Measurements from ENCODE around the gene ETFRF1.
A peak's percentile ranks its signal among the peaks of the same experiment; 100 is the strongest.

ETFRF1 gene

GRCh38 chr12:25195056-25195971 is at the start of gene ETFRF1, which contains the start of gene DNAI7:
Gene ETFRF1, plus strand, starts transcription at chr12:25195237. Its CDS starts 8,720 bp downstream, at chr12:25203957.
Gene DNAI7, minus strand, starts transcription at chr12:25195160. Its CDS starts 82 bp downstream, at chr12:25195078.
- Histone ChIP-seq H3K4me1 (ENCODE audit: control insufficient read depth, insufficient read depth, low read length) (no peaks in the 10 kb centered on the region), H3K36me3 (ENCODE audit: control insufficient read depth, insufficient read depth, low read length) (no peaks in the 10 kb centered on the region), H3K9ac (ENCODE audit: low read length) (peak within 1 kb of the TSS; percentile 98), H3K27me3 (ENCODE audit: control insufficient read depth, insufficient read depth, low read length) (no peaks in the 10 kb centered on the region), H3K4me3 (ENCODE audit: low read length) (peak within 1 kb of the TSS; percentile 98), H3K9me3 (ENCODE audit: control insufficient read depth, low read length) (no peaks in the 10 kb centered on the region)

GRCh38 chr12:25146686-25147085 is 48.4 kb upstream of the ETFRF1 start:
- H3K4me1 ChIP-seq (ENCODE audit: control insufficient read depth, insufficient read depth, low read length): no peaks in the 10 kb centered on the region
- H3K36me3 ChIP-seq (ENCODE audit: control insufficient read depth, insufficient read depth, low read length): no peaks in the 10 kb centered on the region
- H3K9me3 ChIP-seq (ENCODE audit: control insufficient read depth, low read length): no peaks in the 10 kb centered on the region
- H3K4me3 ChIP-seq (ENCODE audit: low read length): no peak overlapping the region
- no peak overlapping the region for H3K9ac ChIP-seq (ENCODE audit: low read length)
- no peaks in the 10 kb centered on the region for H3K27me3 ChIP-seq (ENCODE audit: control insufficient read depth, insufficient read depth, low read length)

GRCh38 chr12:25151476-25151875 is 43.6 kb upstream of the ETFRF1 start:
- Histone ChIP-seq H3K4me3 (ENCODE audit: low read length) (no peak overlapping the region), H3K4me1 (ENCODE audit: control insufficient read depth, insufficient read depth, low read length) (no peaks in the 10 kb centered on the region), H3K9me3 (ENCODE audit: control insufficient read depth, low read length) (no peaks in the 10 kb centered on the region), H3K36me3 (ENCODE audit: control insufficient read depth, insufficient read depth, low read length) (no peaks in the 10 kb centered on the region), H3K9ac (ENCODE audit: low read length) (no peak overlapping the region), H3K27me3 (ENCODE audit: control insufficient read depth, insufficient read depth, low read length) (no peaks in the 10 kb centered on the region)

GRCh38 chr12:25152055-25152454 is 43.0 kb upstream of the ETFRF1 start:
- Histone ChIP-seq H3K27me3 (ENCODE audit: control insufficient read depth, insufficient read depth, low read length) (no peaks in the 10 kb centered on the region), H3K9ac (ENCODE audit: low read length) (no peak overlapping the region), H3K4me3 (ENCODE audit: low read length) (no peak overlapping the region), H3K9me3 (ENCODE audit: control insufficient read depth, low read length) (no peaks in the 10 kb centered on the region), H3K4me1 (ENCODE audit: control insufficient read depth, insufficient read depth, low read length) (no peaks in the 10 kb centered on the region), H3K36me3 (ENCODE audit: control insufficient read depth, insufficient read depth, low read length) (no peaks in the 10 kb centered on the region)

- Histone ChIP-seq H3K27me3 (ENCODE audit: control insufficient read depth, insufficient read depth, low read length) (no peaks in the 10 kb centered on the region), H3K4me1 (ENCODE audit: control insufficient read depth, insufficient read depth, low read length) (no peaks in the 10 kb centered on the region), H3K9me3 (ENCODE audit: control insufficient read depth, low read length) (no peaks in the 10 kb centered on the region), H3K4me3 (ENCODE audit: low read length) (peak overlapping the region; percentile 7), H3K9ac (ENCODE audit: low read length) (peak overlapping the region; percentile 67), H3K36me3 (ENCODE audit: control insufficient read depth, insufficient read depth, low read length) (no peaks in the 10 kb centered on the region)
Observed at GRCh38 chr12:25155022-25155576, 39.9 kb upstream of the ETFRF1 start.

- no peaks in the 10 kb centered on the region for H3K36me3 ChIP-seq (ENCODE audit: control insufficient read depth, insufficient read depth, low read length)
- no peak overlapping the region for H3K9ac ChIP-seq (ENCODE audit: low read length)
- no peaks in the 10 kb centered on the region for H3K4me1 ChIP-seq (ENCODE audit: control insufficient read depth, insufficient read depth, low read length)
Observed at GRCh38 chr12:25156061-25156460, 39.0 kb upstream of the ETFRF1 start.

GRCh38 chr12:25162866-25163265 is 32.2 kb upstream of the ETFRF1 start:
- H3K27me3 ChIP-seq (ENCODE audit: control insufficient read depth, insufficient read depth, low read length): no peaks in the 10 kb centered on the region
- no peaks in the 10 kb centered on the region for H3K36me3 ChIP-seq (ENCODE audit: control insufficient read depth, insufficient read depth, low read length)
- no peak overlapping the region for H3K4me3 ChIP-seq (ENCODE audit: low read length)
- H3K9ac ChIP-seq (ENCODE audit: low read length): no peak overlapping the region
- H3K9me3 ChIP-seq (ENCODE audit: control insufficient read depth, low read length): no peaks in the 10 kb centered on the region
- no peaks in the 10 kb centered on the region for H3K4me1 ChIP-seq (ENCODE audit: control insufficient read depth, insufficient read depth, low read length)

More at GRCh38 chr12:25156061-25156460, 39.0 kb upstream of the ETFRF1 start:
- Histone ChIP-seq H3K9me3 (ENCODE audit: control insufficient read depth, low read length) (no peaks in the 10 kb centered on the region), H3K4me3 (ENCODE audit: low read length) (no peak overlapping the region), H3K27me3 (ENCODE audit: control insufficient read depth, insufficient read depth, low read length) (no peaks in the 10 kb centered on the region)

GRCh38 chr12:25182765-25183164 is 12.3 kb upstream of the ETFRF1 start:
- H3K4me1 ChIP-seq (ENCODE audit: control insufficient read depth, insufficient read depth, low read length): no peaks in the 10 kb centered on the region
- H3K27me3 ChIP-seq (ENCODE audit: control insufficient read depth, insufficient read depth, low read length): no peaks in the 10 kb centered on the region
- no peak overlapping the region for H3K9ac ChIP-seq (ENCODE audit: low read length)
- H3K36me3 ChIP-seq (ENCODE audit: control insufficient read depth, insufficient read depth, low read length): no peaks in the 10 kb centered on the region
- H3K4me3 ChIP-seq (ENCODE audit: low read length): no peak overlapping the region
- H3K9me3 ChIP-seq (ENCODE audit: control insufficient read depth, low read length): no peaks in the 10 kb centered on the region

- Histone ChIP-seq H3K4me3 (ENCODE audit: low read length) (no peak overlapping the region), H3K4me1 (ENCODE audit: control insufficient read depth, insufficient read depth, low read length) (no peaks in the 10 kb centered on the region), H3K9me3 (ENCODE audit: control insufficient read depth, low read length) (no peaks in the 10 kb centered on the region), H3K9ac (ENCODE audit: low read length) (no peak overlapping the region), H3K36me3 (ENCODE audit: control insufficient read depth, insufficient read depth, low read length) (no peaks in the 10 kb centered on the region), H3K27me3 (ENCODE audit: control insufficient read depth, insufficient read depth, low read length) (no peaks in the 10 kb centered on the region)
Observed at GRCh38 chr12:25184132-25184531, 10.9 kb upstream of the ETFRF1 start.

- Histone ChIP-seq H3K27me3 (ENCODE audit: control insufficient read depth, insufficient read depth, low read length) (no peaks in the 10 kb centered on the region), H3K9ac (ENCODE audit: low read length) (no peak overlapping the region), H3K9me3 (ENCODE audit: control insufficient read depth, low read length) (no peaks in the 10 kb centered on the region), H3K4me1 (ENCODE audit: control insufficient read depth, insufficient read depth, low read length) (no peaks in the 10 kb centered on the region), H3K36me3 (ENCODE audit: control insufficient read depth, insufficient read depth, low read length) (no peaks in the 10 kb centered on the region), H3K4me3 (ENCODE audit: low read length) (no peak overlapping the region)
Observed at GRCh38 chr12:25186038-25186787, 8.8 kb upstream of the ETFRF1 start.

- Histone ChIP-seq H3K9me3 (ENCODE audit: control insufficient read depth, low read length) (no peaks in the 10 kb centered on the region), H3K9ac (ENCODE audit: low read length) (no peak overlapping the region), H3K27me3 (ENCODE audit: control insufficient read depth, insufficient read depth, low read length) (no peaks in the 10 kb centered on the region), H3K4me1 (ENCODE audit: control insufficient read depth, insufficient read depth, low read length) (no peaks in the 10 kb centered on the region), H3K36me3 (ENCODE audit: control insufficient read depth, insufficient read depth, low read length) (no peaks in the 10 kb centered on the region), H3K4me3 (ENCODE audit: low read length) (no peak overlapping the region)
Observed at GRCh38 chr12:25186788-25187402, 8.1 kb upstream of the ETFRF1 start.

Measured in mucosa of stomach (tissue), 1 donor.